ENCODE data around the gene SLC16A8.

SLC16A8 gene

GRCh38 chr22:38067761-38068360, 16.1 kb downstream of the SLC16A8 start:
- Histone ChIP-seq H3K36me3 (ENCODE audit: insufficient read depth, low read length) (no peaks in the 10 kb centered on the region), H3K9ac (ENCODE audit: low read length) (no peak overlapping the region)

GRCh38 chr22:38067028-38067415, 17.0 kb downstream of the SLC16A8 start:
- Histone ChIP-seq H3K4me1 (ENCODE audit: insufficient read depth, low read length) (peaks cover 22% of the 10 kb centered on the region), H3K36me3 (ENCODE audit: insufficient read depth, low read length) (no peaks in the 10 kb centered on the region), H3K27me3 (ENCODE audit: control insufficient read depth in 1 of 2, insufficient read depth in 2 of 2, low read length in 2 of 2) (no peaks in the 10 kb centered on the region), H3K9ac (ENCODE audit: low read length) (no peak overlapping the region), H3K9me3 (ENCODE audit: low read length) (no peaks in the 10 kb centered on the region), H3K27ac (ENCODE audit: low read depth, low read length) (no peak overlapping the region), H3K4me3 (ENCODE audit: low read depth in 1 of 2, low read length in 2 of 2) (no peak overlapping the region)

More at GRCh38 chr22:38067761-38068360, 16.1 kb downstream of the SLC16A8 start:
- Histone ChIP-seq H3K27me3 (ENCODE audit: control insufficient read depth in 1 of 2, insufficient read depth in 2 of 2, low read length in 2 of 2) (no peaks in the 10 kb centered on the region), H3K9me3 (ENCODE audit: low read length) (no peaks in the 10 kb centered on the region), H3K4me1 (ENCODE audit: insufficient read depth, low read length) (peaks cover 22% of the 10 kb centered on the region), H3K4me3 (ENCODE audit: low read depth in 1 of 2, low read length in 2 of 2) (no peak overlapping the region), H3K27ac (ENCODE audit: low read depth, low read length) (no peak overlapping the region)

DNA sequence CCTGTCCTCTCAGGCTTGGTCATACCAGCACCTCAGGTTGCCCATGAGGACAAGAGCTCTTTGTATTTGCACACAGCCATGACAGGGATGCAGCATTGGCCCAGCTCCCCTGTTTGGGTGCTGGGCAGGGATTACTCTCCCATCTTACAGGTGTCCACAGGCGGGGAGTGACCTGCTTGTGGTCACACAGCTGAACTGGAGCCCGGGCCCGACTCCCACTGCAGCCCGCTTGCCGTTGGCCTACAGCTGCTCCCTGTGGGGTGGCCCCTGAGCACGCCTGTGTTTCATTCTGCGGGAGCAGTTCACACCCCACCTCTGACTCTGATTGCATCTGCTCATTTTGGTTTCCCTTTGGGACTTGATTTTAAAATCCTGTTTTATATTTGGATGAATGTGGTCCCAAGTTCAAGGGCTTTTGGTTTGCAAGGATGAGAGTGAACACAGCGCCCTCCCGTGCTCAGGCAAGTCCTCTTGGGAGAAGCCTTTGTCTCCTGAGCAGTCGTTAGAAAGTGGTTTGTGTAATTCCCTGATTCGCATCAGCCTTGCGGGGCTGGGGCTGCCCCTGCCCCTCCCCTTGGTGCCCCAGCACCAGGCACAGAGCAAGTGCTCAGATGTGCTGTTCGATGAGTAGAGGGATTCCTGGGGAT, 17.5 kb downstream of the SLC16A8 start:
- H3K36me3 ChIP-seq (ENCODE audit: insufficient read depth, low read length), result no peaks in the 10 kb centered on the region
- no peaks in the 10 kb centered on the region for H3K27me3 ChIP-seq (ENCODE audit: control insufficient read depth in 1 of 2, insufficient read depth in 2 of 2, low read length in 2 of 2)
- no peak overlapping the region for H3K27ac ChIP-seq (ENCODE audit: low read depth, low read length)
- no peaks in the 10 kb centered on the region for H3K9me3 ChIP-seq (ENCODE audit: low read length)
- no peak overlapping the region for H3K9ac ChIP-seq (ENCODE audit: low read length)
- H3K4me3 ChIP-seq (ENCODE audit: low read depth in 1 of 2, low read length in 2 of 2), result no peak overlapping the region
- peaks cover 22% of the 10 kb centered on the region for H3K4me1 ChIP-seq (ENCODE audit: insufficient read depth, low read length)

GRCh38 chr22:38065539-38065938, 18.4 kb downstream of the SLC16A8 start:
- Histone ChIP-seq H3K9me3 (ENCODE audit: low read length) (no peaks in the 10 kb centered on the region), H3K36me3 (ENCODE audit: insufficient read depth, low read length) (no peaks in the 10 kb centered on the region), H3K9ac (ENCODE audit: low read length) (no peak overlapping the region), H3K4me1 (ENCODE audit: insufficient read depth, low read length) (peaks cover 22% of the 10 kb centered on the region), H3K4me3 (ENCODE audit: low read depth in 1 of 2, low read length in 2 of 2) (no peak overlapping the region), H3K27me3 (ENCODE audit: control insufficient read depth in 1 of 2, insufficient read depth in 2 of 2, low read length in 2 of 2) (no peaks in the 10 kb centered on the region), H3K27ac (ENCODE audit: low read depth, low read length) (no peak overlapping the region)

DNA sequence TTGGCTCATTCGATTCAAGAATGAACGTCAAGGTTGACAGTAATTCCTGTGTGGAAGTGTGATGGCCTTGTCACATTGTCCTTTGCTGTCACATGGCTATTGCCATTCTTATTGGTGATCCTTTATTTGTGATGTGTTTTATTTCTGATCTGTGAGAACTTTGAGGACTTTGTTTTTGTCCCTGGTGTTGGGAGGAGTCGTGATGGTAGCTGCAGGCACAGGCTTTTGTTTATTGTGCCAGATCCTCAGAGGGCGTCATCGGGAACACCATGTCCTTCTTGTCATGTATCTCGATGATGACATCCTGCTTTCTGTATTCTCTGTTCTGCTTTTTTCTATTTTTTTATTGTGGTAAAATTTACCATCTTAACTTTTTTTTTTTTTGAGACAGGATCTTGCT, 21.2 kb downstream of the SLC16A8 start:
- H3K36me3 ChIP-seq (ENCODE audit: insufficient read depth, low read length), result no peaks in the 10 kb centered on the region

GRCh38 chr22:38056969-38057891, 26.8 kb downstream of the SLC16A8 start, which contains the start of gene PICK1:
Gene PICK1 (plus strand): TSS chr22:38057404. CDS start chr22:38057810, 406 bp downstream.
- Histone ChIP-seq H3K27me3 (ENCODE audit: control insufficient read depth in 1 of 2, insufficient read depth in 2 of 2, low read length in 2 of 2) (no peaks in the 10 kb centered on the region), H3K36me3 (ENCODE audit: insufficient read depth, low read length) (no peaks in the 10 kb centered on the region), H3K4me1 (ENCODE audit: insufficient read depth, low read length) (peaks cover 12% of the 10 kb centered on the region), H3K9ac (ENCODE audit: low read length) (peak within 1 kb of the TSS; percentile 33), H3K9me3 (ENCODE audit: low read length) (no peaks in the 10 kb centered on the region), H3K4me3 (ENCODE audit: low read depth in 1 of 2, low read length in 2 of 2) (peak within 1 kb of the TSS; percentile 49 to 72), H3K27ac (ENCODE audit: low read depth, low read length) (peak within 1 kb of the TSS; percentile 28)

More for the DNA sequence above, 21.2 kb downstream of the SLC16A8 start:
- Histone ChIP-seq H3K9ac (ENCODE audit: low read length) (no peak overlapping the region), H3K4me1 (ENCODE audit: insufficient read depth, low read length) (peaks cover 1% of the 10 kb centered on the region), H3K27ac (ENCODE audit: low read depth, low read length) (no peak overlapping the region), H3K27me3 (ENCODE audit: control insufficient read depth in 1 of 2, insufficient read depth in 2 of 2, low read length in 2 of 2) (no peaks in the 10 kb centered on the region), H3K9me3 (ENCODE audit: low read length) (no peaks in the 10 kb centered on the region), H3K4me3 (ENCODE audit: low read depth in 1 of 2, low read length in 2 of 2) (no peak overlapping the region)

GRCh38 chr22:38051900-38052862, 31.8 kb downstream of the SLC16A8 start:
- H3K27me3 ChIP-seq (ENCODE audit: control insufficient read depth in 1 of 2, insufficient read depth in 2 of 2, low read length in 2 of 2), result no peaks in the 10 kb centered on the region
- no peaks in the 10 kb centered on the region for H3K36me3 ChIP-seq (ENCODE audit: insufficient read depth, low read length)
- no peak overlapping the region for H3K9ac ChIP-seq (ENCODE audit: low read length)
- no peaks in the 10 kb centered on the region for H3K9me3 ChIP-seq (ENCODE audit: low read length)
- no peak overlapping the region for H3K4me3 ChIP-seq (ENCODE audit: low read depth in 1 of 2, low read length in 2 of 2)
- no peak overlapping the region for H3K27ac ChIP-seq (ENCODE audit: low read depth, low read length)
- peaks cover 6% of the 10 kb centered on the region for H3K4me1 ChIP-seq (ENCODE audit: insufficient read depth, low read length)

- no peaks in the 10 kb centered on the region for H3K9me3 ChIP-seq (ENCODE audit: low read length)
- H3K27ac ChIP-seq (ENCODE audit: low read depth, low read length), result no peak overlapping the region
Measured at GRCh38 chr22:38051261-38051660, 32.7 kb downstream of the SLC16A8 start.

GRCh38 chr22:38050720-38051119, 33.3 kb downstream of the SLC16A8 start:
- H3K27ac ChIP-seq (ENCODE audit: low read depth, low read length), result no peak overlapping the region
- H3K27me3 ChIP-seq (ENCODE audit: control insufficient read depth in 1 of 2, insufficient read depth in 2 of 2, low read length in 2 of 2), result no peaks in the 10 kb centered on the region
- no peaks in the 10 kb centered on the region for H3K4me1 ChIP-seq (ENCODE audit: insufficient read depth, low read length)
- no peak overlapping the region for H3K4me3 ChIP-seq (ENCODE audit: low read depth in 1 of 2, low read length in 2 of 2)
- H3K9ac ChIP-seq (ENCODE audit: low read length), result no peak overlapping the region
- H3K9me3 ChIP-seq (ENCODE audit: low read length), result no peaks in the 10 kb centered on the region
- H3K36me3 ChIP-seq (ENCODE audit: insufficient read depth, low read length), result no peaks in the 10 kb centered on the region

More at GRCh38 chr22:38051261-38051660, 32.7 kb downstream of the SLC16A8 start:
- Histone ChIP-seq H3K4me3 (ENCODE audit: low read depth in 1 of 2, low read length in 2 of 2) (no peak overlapping the region), H3K27me3 (ENCODE audit: control insufficient read depth in 1 of 2, insufficient read depth in 2 of 2, low read length in 2 of 2) (no peaks in the 10 kb centered on the region), H3K36me3 (ENCODE audit: insufficient read depth, low read length) (no peaks in the 10 kb centered on the region), H3K9ac (ENCODE audit: low read length) (no peak overlapping the region), H3K4me1 (ENCODE audit: insufficient read depth, low read length) (no peaks in the 10 kb centered on the region)

DNA sequence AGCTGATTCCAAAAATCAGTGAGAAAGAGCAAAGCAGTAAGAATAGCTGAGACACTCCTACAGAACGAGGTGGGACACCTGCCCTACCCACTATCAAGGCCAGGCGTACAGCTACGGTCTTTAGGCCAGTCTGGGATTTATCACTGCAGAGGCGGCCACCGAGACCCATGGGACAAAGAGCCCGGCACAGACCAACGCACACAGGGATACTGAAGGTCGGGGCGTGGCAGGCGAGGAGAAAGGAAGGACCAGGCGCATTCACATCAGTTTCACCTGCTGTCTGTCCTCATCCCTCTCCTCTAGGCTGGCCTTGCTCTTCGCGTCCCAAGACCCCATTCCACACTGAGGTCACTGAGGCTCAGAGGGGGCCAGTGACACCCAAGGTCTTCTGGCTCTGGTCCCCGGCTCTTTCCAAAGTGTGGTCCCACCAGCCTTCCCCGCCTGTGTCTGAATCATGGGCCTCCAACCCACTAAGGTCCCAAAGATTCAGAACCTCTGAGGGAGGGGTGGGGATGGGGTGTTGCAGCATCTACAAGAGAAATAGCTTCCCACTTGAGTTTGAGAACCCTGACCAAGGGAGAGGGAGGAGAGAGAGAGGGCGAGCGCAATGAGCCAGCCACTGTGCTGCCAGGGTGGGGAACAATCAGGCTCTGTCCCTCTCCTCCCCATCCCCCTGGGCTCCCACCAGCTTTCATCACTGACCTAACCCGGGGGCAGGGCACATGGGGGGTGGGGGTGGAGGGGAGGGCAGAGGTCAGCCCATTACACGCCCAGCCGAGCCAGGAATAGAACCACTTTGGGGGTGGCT, 34.0 kb downstream of the SLC16A8 start:
- H3K27ac ChIP-seq (ENCODE audit: low read depth, low read length), result no peak overlapping the region
- no peak overlapping the region for H3K4me3 ChIP-seq (ENCODE audit: low read depth in 1 of 2, low read length in 2 of 2)

More for the DNA sequence above, 34.0 kb downstream of the SLC16A8 start:
- H3K9ac ChIP-seq (ENCODE audit: low read length), result no peak overlapping the region
- H3K36me3 ChIP-seq (ENCODE audit: insufficient read depth, low read length), result no peaks in the 10 kb centered on the region
- H3K27me3 ChIP-seq (ENCODE audit: control insufficient read depth in 1 of 2, insufficient read depth in 2 of 2, low read length in 2 of 2), result no peaks in the 10 kb centered on the region
- H3K4me1 ChIP-seq (ENCODE audit: insufficient read depth, low read length), result no peaks in the 10 kb centered on the region
- no peaks in the 10 kb centered on the region for H3K9me3 ChIP-seq (ENCODE audit: low read length)
